Measurements from ENCODE around the gene VSIR. TPM values are rescaled to one million over a fixed set of nuclear protein-coding genes. Genes with fewer than 3 reads are reported as not detected.

VSIR gene
- total and polyA plus RNA-seq, 9 of the 15 experiments (the other 6 are each of a cell fraction or from before 2014, with no cell fraction given) = 0.14 to 20.5 (median 9.3) TPM

DNA sequence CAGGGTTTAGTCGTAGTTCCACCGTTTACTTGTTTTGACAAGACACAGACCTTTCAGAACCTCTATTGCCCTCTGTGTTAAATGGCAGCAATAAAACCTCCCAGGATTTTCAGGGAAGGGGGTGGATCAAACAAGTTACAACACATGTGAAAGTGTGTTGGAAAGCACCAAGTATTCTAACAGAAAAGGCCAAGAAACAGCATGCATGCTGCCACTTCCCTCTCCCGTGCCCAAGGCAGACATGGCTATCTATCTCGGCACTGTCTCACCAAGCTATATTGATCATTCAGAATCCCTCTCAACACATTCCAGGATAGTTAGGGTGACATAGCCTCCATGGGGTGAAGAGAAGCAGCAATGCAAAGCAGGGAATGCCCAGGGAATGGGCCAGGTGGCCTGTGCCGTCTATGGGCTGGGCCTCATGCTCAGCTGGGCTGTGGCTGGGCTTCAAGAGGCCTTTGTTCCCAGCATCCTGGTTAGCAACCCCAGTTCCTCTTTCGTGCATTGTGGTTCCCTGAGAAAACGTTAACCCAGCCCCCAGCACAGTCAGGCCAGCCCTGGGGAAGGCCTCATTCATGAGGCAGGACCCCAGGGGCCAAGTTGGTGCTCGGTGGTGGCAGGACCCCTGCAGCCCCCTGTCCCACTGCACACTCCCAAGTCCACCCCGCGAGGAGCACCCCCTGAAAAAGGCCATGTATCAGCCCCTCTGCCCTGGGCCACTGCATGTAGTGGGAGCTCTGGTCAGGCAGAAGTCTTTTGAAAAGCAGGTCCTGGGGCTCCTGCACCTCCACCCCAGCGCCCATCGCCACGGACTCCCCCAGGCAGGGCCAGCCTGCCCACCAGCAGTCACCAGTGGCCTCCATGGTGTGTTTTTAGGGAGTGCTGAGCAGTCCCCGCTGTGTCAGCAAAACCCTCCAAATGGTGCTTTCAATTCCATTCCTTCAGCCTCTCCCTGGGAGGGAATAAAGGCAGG lies 25.5 kb downstream of the VSIR start:
- Histone ChIP-seq H3K9me1 (ENCODE audit: control insufficient read depth, insufficient read depth, low read length) (peaks cover 3% of the 10 kb centered on the region), H3K9me3 (replicated peaks; ENCODE audit: control insufficient read depth, insufficient read depth, low read depth, low read length) (no peaks in the 10 kb centered on the region), H3K4me1 (replicated peaks in 1 of 2; ENCODE audit: control insufficient read depth in 2 of 2, insufficient read depth in 2 of 2, low read length in 2 of 2) (peaks cover 68 to 79% of the 10 kb centered on the region in 2 experiments), H4K20me1 (replicated peaks; ENCODE audit: control insufficient read depth, insufficient read depth, low read length) (no peaks in the 10 kb centered on the region), H3K27me3 (ENCODE audit: control insufficient read depth in 2 of 2, insufficient read depth in 2 of 2, low read length in 2 of 2) (no peaks in the 10 kb centered on the region), H3K4me3 (no peak overlapping the region), H3K27ac (ENCODE audit: extremely low read depth, low read depth, low read length) (peak overlapping the region; percentile 64), H3K4me2 (ENCODE audit: insufficient read depth, low read length) (no peak overlapping the region), H3K36me3 (ENCODE audit: control insufficient read depth, insufficient read depth, low read length) (no peaks in the 10 kb centered on the region), H3K79me2 (ENCODE audit: control insufficient read depth, insufficient read depth, low read length) (no peaks in the 10 kb centered on the region), H2AFZ (ENCODE audit: low read depth, low read length) (peak overlapping the region; percentile 79), H3K9ac (ENCODE audit: insufficient read depth in 1 of 2, low read depth in 2 of 2, low read length in 2 of 2) (peak overlapping the region in 1 of 2 experiments; percentile 86; a peak in 2 of 4 replicates)
- FAIRE-seq (peak; percentile 57), ATAC-seq (0 out of 3 replicates have a peak, but pooled peaks have one; percentile 7), DNase-seq (ENCODE audit: extremely low read depth in 1 of 4, low spot score in 3 of 4) (peak in 2 of 4 experiments; percentile 36 to 49)
- ChIA-PET CTCF (ENCODE audit: low intra/inter-chr PET ratio) (no interaction called here), POLR2A (interaction anchor here (0.9 to 1.8 kb wide), 7 partner anchors 8 to 23 kb away, joined by 3 to 6 read pairs (median 3); no protein-coding TSS in a partner anchor)
- intact Hi-C loops (cut with micrococcal nuclease) (loop anchor here (2.0 to 5.0 kb wide), 3 partner anchors 19 to 111 kb away; no protein-coding TSS in a partner anchor), in situ Hi-C loops (cut with MboI) (no loop called here)
- 53% methylated on average over 14 of the region's 14 CpGs for WGBS (ENCODE audit: insufficient coverage, low coverage, missing lambda C conversion rate)
- BruUV-seq (replicated peaks) = no TSS peak
- TF ChIP-seq ZKSCAN3 (CRISPR knock-in tag; IDR thresholded peaks at IDR 0.05) (peak; percentile 43; the same call in 1 of the 2 replicates), NRF1 (conservative IDR thresholded peaks at IDR 0.05 in 1 of 2, IDR thresholded peaks at IDR 0.05 in 1 of 2) (0 out of 4 replicates have a peak, but pooled peaks of 1 of the 2 experiments have one; percentile 3), ZNF282 (CRISPR knock-in tag; IDR thresholded peaks at IDR 0.05) (no peak), NR3C1 (CRISPR knock-in tag; IDR thresholded peaks at IDR 0.05) (no peak), ZFX (CRISPR knock-in tag; IDR thresholded peaks at IDR 0.05) (peak; percentile 59), SP1 (CRISPR knock-in tag; IDR thresholded peaks at IDR 0.05) (no peak), LCOR (CRISPR knock-in tag; IDR thresholded peaks at IDR 0.05) (no peak), SMAD3 (CRISPR knock-in tag; conservative IDR thresholded peaks at IDR 0.05) (peak; percentile 82; the same call in 1 of the 2 replicates), MYNN (IDR thresholded peaks at IDR 0.05) (no peak), MYNN (CRISPR knock-in tag; IDR thresholded peaks at IDR 0.05) (no peak), NFXL1 (CRISPR knock-in tag; IDR thresholded peaks at IDR 0.05) (peak; percentile 51; the same call in 1 of the 2 replicates), GABPB1 (CRISPR knock-in tag; IDR thresholded peaks at IDR 0.05) (0 out of 2 replicates have a peak, but pooled peaks have one; percentile 14)
- TF ChIP-seq, protein P1, sequence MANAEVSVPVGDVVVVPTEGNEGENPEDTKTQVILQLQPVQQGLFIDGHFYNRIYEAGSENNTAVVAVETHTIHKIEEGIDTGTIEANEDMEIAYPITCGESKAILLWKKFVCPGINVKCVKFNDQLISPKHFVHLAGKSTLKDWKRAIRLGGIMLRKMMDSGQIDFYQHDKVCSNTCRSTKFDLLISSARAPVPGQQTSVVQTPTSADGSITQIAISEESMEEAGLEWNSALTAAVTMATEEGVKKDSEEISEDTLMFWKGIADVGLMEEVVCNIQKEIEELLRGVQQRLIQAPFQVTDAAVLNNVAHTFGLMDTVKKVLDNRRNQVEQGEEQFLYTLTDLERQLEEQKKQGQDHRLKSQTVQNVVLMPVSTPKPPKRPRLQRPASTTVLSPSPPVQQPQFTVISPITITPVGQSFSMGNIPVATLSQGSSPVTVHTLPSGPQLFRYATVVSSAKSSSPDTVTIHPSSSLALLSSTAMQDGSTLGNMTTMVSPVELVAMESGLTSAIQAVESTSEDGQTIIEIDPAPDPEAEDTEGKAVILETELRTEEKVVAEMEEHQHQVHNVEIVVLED (CRISPR knock-in tag; IDR thresholded peaks at IDR 0.05) = peak; percentile 57
- TF ChIP-seq, protein P2, sequence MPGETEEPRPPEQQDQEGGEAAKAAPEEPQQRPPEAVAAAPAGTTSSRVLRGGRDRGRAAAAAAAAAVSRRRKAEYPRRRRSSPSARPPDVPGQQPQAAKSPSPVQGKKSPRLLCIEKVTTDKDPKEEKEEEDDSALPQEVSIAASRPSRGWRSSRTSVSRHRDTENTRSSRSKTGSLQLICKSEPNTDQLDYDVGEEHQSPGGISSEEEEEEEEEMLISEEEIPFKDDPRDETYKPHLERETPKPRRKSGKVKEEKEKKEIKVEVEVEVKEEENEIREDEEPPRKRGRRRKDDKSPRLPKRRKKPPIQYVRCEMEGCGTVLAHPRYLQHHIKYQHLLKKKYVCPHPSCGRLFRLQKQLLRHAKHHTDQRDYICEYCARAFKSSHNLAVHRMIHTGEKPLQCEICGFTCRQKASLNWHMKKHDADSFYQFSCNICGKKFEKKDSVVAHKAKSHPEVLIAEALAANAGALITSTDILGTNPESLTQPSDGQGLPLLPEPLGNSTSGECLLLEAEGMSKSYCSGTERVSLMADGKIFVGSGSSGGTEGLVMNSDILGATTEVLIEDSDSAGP (CRISPR knock-in tag; IDR thresholded peaks at IDR 0.05) = no peak
- TF ChIP-seq, protein P3, sequence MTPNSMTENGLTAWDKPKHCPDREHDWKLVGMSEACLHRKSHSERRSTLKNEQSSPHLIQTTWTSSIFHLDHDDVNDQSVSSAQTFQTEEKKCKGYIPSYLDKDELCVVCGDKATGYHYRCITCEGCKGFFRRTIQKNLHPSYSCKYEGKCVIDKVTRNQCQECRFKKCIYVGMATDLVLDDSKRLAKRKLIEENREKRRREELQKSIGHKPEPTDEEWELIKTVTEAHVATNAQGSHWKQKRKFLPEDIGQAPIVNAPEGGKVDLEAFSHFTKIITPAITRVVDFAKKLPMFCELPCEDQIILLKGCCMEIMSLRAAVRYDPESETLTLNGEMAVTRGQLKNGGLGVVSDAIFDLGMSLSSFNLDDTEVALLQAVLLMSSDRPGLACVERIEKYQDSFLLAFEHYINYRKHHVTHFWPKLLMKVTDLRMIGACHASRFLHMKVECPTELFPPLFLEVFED (CRISPR knock-in tag; conservative IDR thresholded peaks at IDR 0.05) = peak; percentile 75; the same call in 1 of the 2 replicates
